Colonic mucosa (tissue), 4 donors: ENCODE results near the gene PIK3R6. TPM values are rescaled to one million over a fixed set of nuclear protein-coding genes. Genes with fewer than 3 reads are reported as not detected.

ENCODE experiments used
- DNase-seq: peaks from one replicate; pipeline ENCODE4 v3.0.0-alpha.2; 2020
- H3K27ac ChIP-seq: fragments of 200-600 bp; one replicate; pipeline ENCODE4 v1.8.0; 2021
- H3K27me3 ChIP-seq: fragments of 200-600 bp; one replicate; pipeline ENCODE4 v1.8.0; 2021
- H3K36me3 ChIP-seq: fragments of 200-600 bp; one replicate; pipeline ENCODE4 v1.8.0; 2021
- H3K4me1 ChIP-seq: fragments of 200-600 bp; one replicate; pipeline ENCODE4 v1.8.0; 2021; ENCODE audit warnings: mild to moderate bottlenecking
- H3K4me3 ChIP-seq: fragments of 200-600 bp; one replicate; pipeline ENCODE4 v1.8.0; 2021
- H3K9ac ChIP-seq, 2 donors: one replicate each; pipeline ENCODE4 v1.7.0; 2013; ENCODE audit warnings: control low read depth in 2 of 2, low read depth in 2 of 2, low read length in 2 of 2
- H3K9me3 ChIP-seq: fragments of 200-600 bp; one replicate; pipeline ENCODE4 v1.8.0; 2021
- intact Hi-C: fragments of 100-400 bp; cut with DNase I; formaldehyde crosslinking; loops from one replicate; pipeline ENCODE4 v1.14.1; 2022
- total RNA-seq, 2 donors: library from RNA; stranded (reverse); fragmentation: NEBNext Ultra II Directional in 1 of 2; extraction: Animal tissue kit (Norgen Biotek cat#: 25700) in 1 of 2; gene quantifications; one replicate each; pipeline ENCODE4 v1.2.1, GENCODE V29; 2021
- TF ChIP-seq, protein P1 (sequence below): fragments of 200-600 bp; IDR thresholded peaks from one replicate; pipeline ENCODE4 v1.8.0; 2022; ENCODE audit warnings: antibody characterized with exemption, mild to moderate bottlenecking
- donor health status: healthy.
- donor health status: DM: no; HTN: no; CAD: no.
- donor health status: DM: no; HTN: no; CAD: no.

Gene PIK3R6
- total RNA-seq, 2 donors from 2014 or later, result 0.61 to 0.96 TPM

DNA sequence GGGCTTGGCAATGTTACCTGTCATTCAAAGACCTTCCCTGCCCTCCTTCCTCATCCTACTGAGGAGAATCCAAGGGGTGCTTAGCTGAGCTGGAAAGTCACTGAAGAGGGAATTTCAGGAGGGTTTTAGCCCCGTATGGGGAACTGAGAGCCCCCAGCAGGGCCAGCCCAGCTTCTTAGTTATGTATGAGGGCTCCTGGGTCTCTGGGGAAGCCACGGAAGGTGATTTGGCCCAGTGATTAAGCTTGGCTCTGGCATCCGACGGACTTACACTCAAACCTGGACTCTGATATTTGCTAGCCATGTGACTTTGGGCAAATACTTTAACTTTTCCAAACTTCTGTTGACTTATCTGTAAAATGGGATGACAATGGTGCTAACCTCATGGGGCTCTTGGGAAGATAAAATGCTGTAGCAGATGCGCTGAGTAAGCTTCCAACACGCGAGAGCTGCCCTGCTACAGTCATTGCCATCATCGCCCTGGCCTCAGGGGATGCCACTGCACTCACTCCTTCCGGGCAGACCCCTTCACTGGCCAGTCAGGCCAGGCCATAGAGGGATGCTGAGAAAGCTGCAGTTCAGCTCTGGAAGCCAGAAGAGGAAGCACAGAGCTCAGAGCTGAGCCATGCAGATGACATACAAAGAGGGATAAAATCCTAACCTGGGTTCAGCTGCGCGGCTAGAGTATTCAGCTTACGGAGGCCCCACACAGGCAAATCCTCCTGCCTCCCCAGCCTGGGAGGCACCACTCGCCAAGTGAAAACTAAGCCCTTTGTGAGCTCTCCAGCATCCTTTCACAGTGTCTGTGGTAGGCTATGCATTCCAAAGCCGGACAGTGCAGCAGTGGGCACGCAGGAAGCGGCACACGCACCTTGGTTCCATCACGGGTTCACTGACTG lies 44.9 kb upstream of the PIK3R6 start:
- Histone ChIP-seq H3K27ac (no peak overlapping the region), H3K9ac (no peak overlapping the region), H3K4me1 (no peaks in the 10 kb centered on the region), H3K27me3 (no peaks in the 10 kb centered on the region), H3K4me3 (no peak overlapping the region), H3K36me3 (no peaks in the 10 kb centered on the region), H3K9me3 (no peaks in the 10 kb centered on the region)
- TF ChIP-seq, protein P1, sequence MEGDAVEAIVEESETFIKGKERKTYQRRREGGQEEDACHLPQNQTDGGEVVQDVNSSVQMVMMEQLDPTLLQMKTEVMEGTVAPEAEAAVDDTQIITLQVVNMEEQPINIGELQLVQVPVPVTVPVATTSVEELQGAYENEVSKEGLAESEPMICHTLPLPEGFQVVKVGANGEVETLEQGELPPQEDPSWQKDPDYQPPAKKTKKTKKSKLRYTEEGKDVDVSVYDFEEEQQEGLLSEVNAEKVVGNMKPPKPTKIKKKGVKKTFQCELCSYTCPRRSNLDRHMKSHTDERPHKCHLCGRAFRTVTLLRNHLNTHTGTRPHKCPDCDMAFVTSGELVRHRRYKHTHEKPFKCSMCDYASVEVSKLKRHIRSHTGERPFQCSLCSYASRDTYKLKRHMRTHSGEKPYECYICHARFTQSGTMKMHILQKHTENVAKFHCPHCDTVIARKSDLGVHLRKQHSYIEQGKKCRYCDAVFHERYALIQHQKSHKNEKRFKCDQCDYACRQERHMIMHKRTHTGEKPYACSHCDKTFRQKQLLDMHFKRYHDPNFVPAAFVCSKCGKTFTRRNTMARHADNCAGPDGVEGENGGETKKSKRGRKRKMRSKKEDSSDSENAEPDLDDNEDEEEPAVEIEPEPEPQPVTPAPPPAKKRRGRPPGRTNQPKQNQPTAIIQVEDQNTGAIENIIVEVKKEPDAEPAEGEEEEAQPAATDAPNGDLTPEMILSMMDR, result no peak
- intact Hi-C loops, result no loop called here
- DNase-seq, result no peak

DNA sequence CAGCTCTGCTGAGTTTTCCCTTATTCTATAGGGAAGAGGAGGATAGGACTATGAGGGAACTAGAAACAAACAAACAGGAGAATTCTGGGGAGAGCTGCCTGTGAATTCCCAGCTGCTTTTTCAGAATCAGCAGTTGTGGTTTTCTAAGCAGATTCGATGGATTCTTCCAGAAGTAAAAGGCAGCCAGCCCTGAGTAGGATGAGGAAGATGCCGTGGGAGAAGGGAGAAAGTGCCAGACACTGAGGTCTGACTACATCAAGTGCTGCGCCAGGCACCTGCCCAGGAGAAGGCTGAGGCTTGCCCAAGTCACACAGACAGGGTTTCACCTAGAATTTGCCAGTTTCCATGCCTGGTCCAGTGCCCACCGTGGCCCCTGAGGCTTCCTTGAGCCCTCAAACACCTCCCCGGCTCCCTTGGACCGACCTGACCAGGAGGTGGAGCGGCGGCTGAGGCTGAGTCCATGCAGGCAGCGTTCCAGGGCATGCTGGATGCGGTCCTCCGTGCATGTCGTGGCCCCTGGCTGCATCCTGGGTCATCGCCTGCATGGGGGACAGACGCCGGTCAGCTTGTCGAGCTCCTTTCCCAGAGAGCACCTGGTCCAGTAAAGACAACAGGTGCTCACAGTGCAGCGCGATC lies 43.6 kb upstream of the PIK3R6 start:
- intact Hi-C loops, result no loop called here

DNA sequence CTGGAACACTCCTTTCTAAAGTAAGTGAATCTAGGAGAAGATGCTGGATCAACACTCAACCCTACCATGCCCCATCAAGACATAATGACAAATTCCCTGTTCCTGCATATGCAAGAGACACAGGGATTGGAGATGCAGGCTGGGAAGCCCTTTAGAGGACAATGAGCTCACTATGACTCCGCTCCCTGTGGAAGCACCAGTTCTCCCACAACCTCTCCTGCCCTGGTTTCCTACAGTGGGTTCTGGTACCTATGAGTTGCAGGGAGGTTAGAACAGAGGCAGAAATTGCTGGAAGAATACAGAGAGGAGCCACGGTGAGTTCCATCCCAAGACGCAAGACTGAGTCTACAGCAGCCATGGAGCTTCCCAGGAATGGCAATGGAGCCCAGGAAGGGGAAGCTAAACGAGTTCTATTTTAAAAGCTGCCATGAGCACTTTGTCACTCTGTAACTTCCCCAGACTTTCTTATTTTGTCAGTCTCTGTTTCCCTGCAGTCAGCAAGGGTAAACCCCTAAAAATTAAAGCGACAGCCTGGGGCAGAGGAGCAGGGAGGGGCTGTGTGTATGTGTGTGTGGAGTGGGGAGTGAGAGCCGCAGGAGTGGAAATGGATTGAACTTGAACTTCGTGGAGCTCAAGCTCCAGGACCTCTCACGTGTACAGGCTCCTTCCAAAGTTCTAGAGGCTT lies 42.3 kb upstream of the PIK3R6 start:
- H3K27me3 ChIP-seq, result no peaks in the 10 kb centered on the region
- no peak overlapping the region for H3K27ac ChIP-seq
- intact Hi-C loops, result no loop called here

More for the DNA sequence above, 43.6 kb upstream of the PIK3R6 start:
- Histone ChIP-seq H3K27me3 (no peaks in the 10 kb centered on the region), H3K4me3 (no peak overlapping the region), H3K9me3 (no peaks in the 10 kb centered on the region), H3K4me1 (no peaks in the 10 kb centered on the region), H3K36me3 (no peaks in the 10 kb centered on the region), H3K9ac (no peak overlapping the region), H3K27ac (no peak overlapping the region)
- TF ChIP-seq, protein P1, result no peak
- DNase-seq, result no peak

DNA sequence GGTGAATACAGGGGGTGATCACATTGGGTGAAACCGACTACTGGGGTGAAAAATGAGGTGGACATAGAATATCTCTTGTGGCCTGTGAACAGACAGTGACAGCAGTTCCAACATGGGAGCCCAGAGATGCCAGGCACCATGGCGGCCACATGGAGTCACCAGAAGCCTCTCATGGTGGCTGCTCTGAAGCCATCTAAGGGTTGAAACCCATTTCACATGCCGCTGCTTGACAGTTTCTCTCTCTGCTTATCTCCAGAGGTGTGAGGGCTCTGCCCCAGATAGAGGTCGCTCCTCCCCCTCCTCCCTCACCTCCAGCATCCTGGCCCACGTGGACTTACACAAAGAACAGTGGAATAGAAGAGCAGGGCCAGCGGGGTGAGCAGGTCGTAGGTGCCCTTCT lies 37.9 kb upstream of the PIK3R6 start:
- H3K27ac ChIP-seq, result no peak overlapping the region
- H3K4me3 ChIP-seq, result no peak overlapping the region
- no peaks in the 10 kb centered on the region for H3K36me3 ChIP-seq
- intact Hi-C loops, result no loop called here
- DNase-seq, result no peak
- H3K4me1 ChIP-seq, result no peaks in the 10 kb centered on the region
- TF ChIP-seq, protein P1, result no peak
- no peaks in the 10 kb centered on the region for H3K9me3 ChIP-seq
- H3K27me3 ChIP-seq, result no peaks in the 10 kb centered on the region
- H3K9ac ChIP-seq, result no peak overlapping the region

More for the DNA sequence above, 42.3 kb upstream of the PIK3R6 start:
- no peaks in the 10 kb centered on the region for H3K9me3 ChIP-seq
- no peak overlapping the region for H3K4me3 ChIP-seq
- TF ChIP-seq, protein P1, result no peak
- no peak overlapping the region for H3K9ac ChIP-seq
- H3K36me3 ChIP-seq, result no peaks in the 10 kb centered on the region
- no peaks in the 10 kb centered on the region for H3K4me1 ChIP-seq
- DNase-seq, result peak; percentile 7

DNA sequence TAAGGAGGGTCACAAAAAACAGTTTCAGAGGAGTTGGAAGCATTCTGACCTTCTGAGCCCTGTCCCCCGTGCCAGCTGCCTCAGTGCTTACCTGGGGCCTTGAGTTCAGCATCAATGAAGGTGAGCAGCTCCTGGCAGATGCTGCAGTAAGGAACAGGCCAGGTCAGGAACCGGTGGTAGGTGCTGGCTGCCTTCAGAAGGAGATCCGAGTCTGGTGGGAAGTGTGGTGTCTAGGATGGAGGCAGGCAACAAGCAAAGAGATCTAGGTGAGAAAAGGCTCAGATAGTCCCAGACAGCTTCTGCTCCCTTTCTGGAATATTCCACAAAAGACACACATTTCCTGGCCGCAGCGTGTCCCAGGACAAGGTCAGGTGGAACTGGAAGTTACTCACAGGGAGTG lies 37.2 kb upstream of the PIK3R6 start:
- H3K27me3 ChIP-seq, result no peaks in the 10 kb centered on the region
- H3K9ac ChIP-seq, result no peak overlapping the region
- intact Hi-C loops, result no loop called here
- H3K27ac ChIP-seq, result no peak overlapping the region
- no peak overlapping the region for H3K4me3 ChIP-seq
- no peak for DNase-seq
- H3K9me3 ChIP-seq, result no peaks in the 10 kb centered on the region
- TF ChIP-seq, protein P1, result no peak
- no peaks in the 10 kb centered on the region for H3K4me1 ChIP-seq
- H3K36me3 ChIP-seq, result no peaks in the 10 kb centered on the region
